ENCODE results near the gene DEPDC1B. TPM values are rescaled to one million over a fixed set of nuclear protein-coding genes. Genes with fewer than 3 reads are reported as not detected.
"Not testable (repeated sequence)": the region's sequence is repeated elsewhere in the genome, so short reads cannot be mapped to it uniquely, and the experiment has no call there.

The DEPDC1B gene
- total RNA-seq, 2 donors from 2014 or later = 0.32 to 1.8 TPM

- WGBS = 59% methylated on average over 4 of the region's 4 CpGs
- H3K27me3 ChIP-seq (replicated peaks; ENCODE audit: insufficient read depth) = no peaks in the 10 kb centered on the region
- no peaks in the 10 kb centered on the region for H3K9me3 ChIP-seq
- no peak for DNase-seq (ENCODE audit: low spot score)
- H3K36me3 ChIP-seq = no peaks in the 10 kb centered on the region
- H3K4me3 ChIP-seq = no peak overlapping the region
- H3K27ac ChIP-seq = no peak overlapping the region
- intact Hi-C loops (cut with DNase I) = no loop called here
- no peaks in the 10 kb centered on the region for H3K4me1 ChIP-seq (replicated peaks)
- TF ChIP-seq POLR2AphosphoS5 (IDR thresholded peaks at IDR 0.05) = no peak
- TF ChIP-seq CTCF (IDR thresholded peaks at IDR 0.05) = no peak
- TF ChIP-seq POLR2A (IDR thresholded peaks at IDR 0.05) = no peak
Measured at GRCh38 chr5:60686157-60686556, 13.8 kb downstream of the DEPDC1B start.

- intact Hi-C loops (cut with DNase I) = no loop called here
- 72% methylated on average over 2 of the region's 2 CpGs for WGBS
Measured at GRCh38 chr5:60685700-60686099, 14.3 kb downstream of the DEPDC1B start.

GRCh38 chr5:60685028-60685427, 14.9 kb downstream of the DEPDC1B start:
- Histone ChIP-seq H3K4me1 (replicated peaks) (no peaks in the 10 kb centered on the region), H3K27me3 (replicated peaks; ENCODE audit: insufficient read depth) (no peaks in the 10 kb centered on the region), H3K36me3 (no peaks in the 10 kb centered on the region), H3K4me3 (no peak overlapping the region), H3K9me3 (no peaks in the 10 kb centered on the region), H3K27ac (no peak overlapping the region)
- intact Hi-C loops (cut with DNase I) = no loop called here
- no peak for TF ChIP-seq POLR2A (IDR thresholded peaks at IDR 0.05)
- no peak for TF ChIP-seq CTCF (IDR thresholded peaks at IDR 0.05)
- TF ChIP-seq POLR2AphosphoS5 (IDR thresholded peaks at IDR 0.05) = no peak
- WGBS = 93% methylated on average over 6 of the region's 6 CpGs
- no peak for DNase-seq (ENCODE audit: low spot score)

More at GRCh38 chr5:60685700-60686099, 14.3 kb downstream of the DEPDC1B start:
- Histone ChIP-seq H3K9me3 (no peaks in the 10 kb centered on the region), H3K4me1 (replicated peaks) (no peaks in the 10 kb centered on the region), H3K27me3 (replicated peaks; ENCODE audit: insufficient read depth) (no peaks in the 10 kb centered on the region), H3K36me3 (no peaks in the 10 kb centered on the region), H3K27ac (no peak overlapping the region), H3K4me3 (no peak overlapping the region)
- no peak for DNase-seq (ENCODE audit: low spot score)
- TF ChIP-seq CTCF (IDR thresholded peaks at IDR 0.05) (no peak), POLR2AphosphoS5 (IDR thresholded peaks at IDR 0.05) (no peak), POLR2A (IDR thresholded peaks at IDR 0.05) (no peak)

GRCh38 chr5:60682007-60682406, 18.0 kb downstream of the DEPDC1B start:
- H3K27me3 ChIP-seq (replicated peaks; ENCODE audit: insufficient read depth); H3K27ac ChIP-seq; H3K4me1 ChIP-seq (replicated peaks); H3K9me3 ChIP-seq; H3K36me3 ChIP-seq; intact Hi-C loops (cut with DNase I); H3K4me3 ChIP-seq; DNase-seq (ENCODE audit: low spot score): not testable (repeated sequence)
- WGBS = 96% methylated on average over 5 of the region's 5 CpGs

GRCh38 chr5:60679816-60680215, 20.1 kb downstream of the DEPDC1B start:
- Histone ChIP-seq H3K4me1 (replicated peaks) (no peaks in the 10 kb centered on the region), H3K4me3 (no peak overlapping the region), H3K9me3 (no peaks in the 10 kb centered on the region), H3K27ac (no peak overlapping the region), H3K27me3 (replicated peaks; ENCODE audit: insufficient read depth) (no peaks in the 10 kb centered on the region), H3K36me3 (no peaks in the 10 kb centered on the region)
- 89% methylated on average over 2 of the region's 2 CpGs for WGBS
- no peak for TF ChIP-seq CTCF (IDR thresholded peaks at IDR 0.05)
- TF ChIP-seq POLR2AphosphoS5 (IDR thresholded peaks at IDR 0.05) = no peak
- TF ChIP-seq POLR2A (IDR thresholded peaks at IDR 0.05) = no peak
- DNase-seq (ENCODE audit: low spot score) = no peak
- intact Hi-C loops (cut with DNase I) = loop anchor here (10.0 kb wide), 1 partner anchor 1255 kb away; no protein-coding TSS in a partner anchor
